Chondrocyte (in vitro differentiated cells): ENCODE results near the gene CREB3L4. TPM values are rescaled to one million over a fixed set of nuclear protein-coding genes. Genes with fewer than 3 reads are reported as not detected.

Experiments
- DNase-seq: peaks from one replicate; pipeline ENCODE4 v3.0.0; 2021; ENCODE audit warnings: mixed read lengths, low spot score
- H3K27ac Mint-ChIP-seq: one replicate; pipeline ENCODE4 v1.8.0; 2021; ENCODE audit warnings: mild to moderate bottlenecking, moderate library complexity, mixed read lengths; ENCODE audit not compliant: unreplicated experiment
- H3K27me3 Mint-ChIP-seq: 2 replicates; pipeline ENCODE4 v1.8.0; 2021; ENCODE audit warnings: low read depth, mixed read lengths
- H3K36me3 Mint-ChIP-seq: 2 replicates; pipeline ENCODE4 v1.8.0; 2021; ENCODE audit warnings: low read depth, mixed read lengths
- H3K4me1 Mint-ChIP-seq: 2 replicates; pipeline ENCODE4 v1.8.0; 2021; ENCODE audit warnings: low read depth, mild to moderate bottlenecking, mixed read lengths
- H3K4me3 Mint-ChIP-seq: one replicate; pipeline ENCODE4 v1.8.0; 2021; ENCODE audit warnings: mild to moderate bottlenecking, moderate library complexity, mixed read lengths; ENCODE audit not compliant: unreplicated experiment
- H3K9me3 Mint-ChIP-seq: 2 replicates; pipeline ENCODE4 v1.8.0; 2021; ENCODE audit warnings: low read depth, mixed read lengths
- CTCF ChIP-seq: fragments of 200-600 bp; sonication (generic); IDR thresholded peaks from 2 replicates; pipeline ENCODE4 v1.5.0; 2021; ENCODE audit warnings: antibody characterized with exemption, mild to moderate bottlenecking, moderate library complexity
- total RNA-seq: library from RNA; stranded (reverse); gene quantifications from 3 replicates; pipeline ENCODE4 v1.2.1, GENCODE V29; 2021

Gene CREB3L4
- total RNA-seq, 1 donor from 2014 or later = 3.7 TPM

- Mint-ChIP-seq H3K36me3 (peaks cover 22% of the 10 kb centered on the region), H3K4me1 (peaks cover 17% of the 10 kb centered on the region), H3K4me3 (peak within 1 kb of the TSS; percentile 80), H3K27me3 (no peaks in the 10 kb centered on the region), H3K9me3 (no peaks in the 10 kb centered on the region), H3K27ac (peak within 1 kb of the TSS; percentile 83)
- DNase-seq = peak; percentile 92
- peak; percentile 94 for TF ChIP-seq CTCF
These were observed 21.0 kb upstream of the CREB3L4 start, which contains the start of gene DENND4B for GRCh38 chr1:153946622-153947241. Gene DENND4B, minus strand, starts transcription at chr1:153946718. Its CDS starts 2,344 bp downstream, at chr1:153944374.

- Mint-ChIP-seq H3K36me3 (peaks cover 23% of the 10 kb centered on the region), H3K4me1 (peaks cover 9% of the 10 kb centered on the region), H3K4me3 (no peak overlapping the region), H3K27ac (no peak overlapping the region), H3K27me3 (no peaks in the 10 kb centered on the region), H3K9me3 (no peaks in the 10 kb centered on the region)
- no peak for TF ChIP-seq CTCF
- DNase-seq = no peak
These were observed 16.5 kb upstream of the CREB3L4 start for GRCh38 chr1:153951183-153951582.

GRCh38 chr1:153951801-153952200, 15.9 kb upstream of the CREB3L4 start:
- H3K4me3 Mint-ChIP-seq = no peak overlapping the region

GRCh38 chr1:153953859-153954365, 13.8 kb upstream of the CREB3L4 start:
- TF ChIP-seq CTCF = no peak
- DNase-seq = no peak
- Mint-ChIP-seq H3K4me1 (peaks cover 25% of the 10 kb centered on the region), H3K9me3 (no peaks in the 10 kb centered on the region), H3K27ac (no peak overlapping the region), H3K36me3 (peaks cover 20% of the 10 kb centered on the region), H3K4me3 (no peak overlapping the region), H3K27me3 (no peaks in the 10 kb centered on the region)

More at GRCh38 chr1:153951801-153952200, 15.9 kb upstream of the CREB3L4 start:
- Mint-ChIP-seq H3K27me3 (no peaks in the 10 kb centered on the region), H3K4me1 (peaks cover 13% of the 10 kb centered on the region), H3K9me3 (no peaks in the 10 kb centered on the region), H3K27ac (no peak overlapping the region), H3K36me3 (peaks cover 23% of the 10 kb centered on the region)
- DNase-seq = no peak
- no peak for TF ChIP-seq CTCF

- H3K4me1 Mint-ChIP-seq = peaks cover 31% of the 10 kb centered on the region
- TF ChIP-seq CTCF = no peak
- H3K9me3 Mint-ChIP-seq = no peaks in the 10 kb centered on the region
- no peaks in the 10 kb centered on the region for H3K27me3 Mint-ChIP-seq
- H3K27ac Mint-ChIP-seq = no peak overlapping the region
- H3K36me3 Mint-ChIP-seq = peaks cover 19% of the 10 kb centered on the region
- no peak overlapping the region for H3K4me3 Mint-ChIP-seq
- DNase-seq = no peak
These were observed 12.9 kb upstream of the CREB3L4 start for GRCh38 chr1:153954826-153955225.
